ENCODE data around the gene ASB16. TPM values are rescaled to one million over a fixed set of nuclear protein-coding genes. Genes with fewer than 3 reads are reported as not detected.
A peak's percentile ranks its signal among the peaks of the same experiment; 100 is the strongest.

The ASB16 gene
- total RNA-seq, 4 donors from 2014 or later, result 0.11 TPM; not detected in 3

GRCh38 chr17:44177640-44178039, 7.1 kb downstream of the ASB16 start:
- WGBS, 2 donors, result 90% methylated on average over 2 of the region's 4 CpGs; no CpG with 5 or more reads in 1 of the 2 donors
- Histone ChIP-seq H3K27me3 (no peaks in the 10 kb centered on the region), H3K27ac (no peak overlapping the region), H3K36me3 (peaks cover 7 to 60% (median 8%) of the 10 kb centered on the region in 3 donors), H3K4me1 (no peaks in the 10 kb centered on the region), H3K9me3 (no peaks in the 10 kb centered on the region), H3K4me3 (no peak overlapping the region)
- DNase-seq, result no peak
- TF ChIP-seq POLR2A (IDR thresholded peaks at IDR 0.05), result no peak
- no peak for TF ChIP-seq CTCF (IDR thresholded peaks at IDR 0.05)
- intact Hi-C loops (cut with DNase I), result no loop called here

- 80 to 93% methylated on average over 2 to 3 of the region's 14 CpGs for WGBS, 2 donors
- Histone ChIP-seq H3K27me3 (no peaks in the 10 kb centered on the region), H3K36me3 (peaks cover 7 to 65% (median 8%) of the 10 kb centered on the region in 3 donors), H3K27ac (no peak overlapping the region), H3K4me1 (no peaks in the 10 kb centered on the region), H3K4me3 (no peak overlapping the region), H3K9me3 (no peaks in the 10 kb centered on the region)
- DNase-seq, result no peak
- intact Hi-C loops (cut with DNase I), result no loop called here
- TF ChIP-seq CTCF (IDR thresholded peaks at IDR 0.05) (no peak), POLR2A (IDR thresholded peaks at IDR 0.05) (no peak)
Observed at GRCh38 chr17:44178133-44178532, 7.6 kb downstream of the ASB16 start.

GRCh38 chr17:44183024-44183423, 12.5 kb downstream of the ASB16 start:
- H3K36me3 ChIP-seq, result peaks cover 7 to 38% (median 8%) of the 10 kb centered on the region in 3 donors
- TF ChIP-seq CTCF (IDR thresholded peaks at IDR 0.05) (no peak), POLR2A (IDR thresholded peaks at IDR 0.05) (no peak)
- H3K27ac ChIP-seq, result no peak overlapping the region
- no peak for DNase-seq
- no peak overlapping the region for H3K4me3 ChIP-seq
- H3K4me1 ChIP-seq, result peaks cover 12 to 30% (median 14%) of the 10 kb centered on the region in 3 donors
- 91 to 100% methylated on average over 2 of the region's 2 CpGs for WGBS, 2 donors
- no peaks in the 10 kb centered on the region for H3K27me3 ChIP-seq
- intact Hi-C loops (cut with DNase I), result no loop called here
- no peaks in the 10 kb centered on the region for H3K9me3 ChIP-seq

GRCh38 chr17:44184212-44184810, 13.8 kb downstream of the ASB16 start:
- TF ChIP-seq CTCF (IDR thresholded peaks at IDR 0.05) (no peak), POLR2A (IDR thresholded peaks at IDR 0.05) (no peak)
- Histone ChIP-seq H3K27ac (no peak overlapping the region), H3K4me1 (peaks cover 12 to 43% (median 20%) of the 10 kb centered on the region in 3 donors), H3K9me3 (no peaks in the 10 kb centered on the region), H3K27me3 (no peaks in the 10 kb centered on the region), H3K36me3 (peaks cover 7 to 31% (median 9%) of the 10 kb centered on the region in 3 donors), H3K4me3 (no peak overlapping the region)
- DNase-seq, result no peak
- intact Hi-C loops (cut with DNase I), result no loop called here
- WGBS, 2 donors, result 78 to 86% methylated on average over 7 to 8 of the region's 8 CpGs

- WGBS, 2 donors, result 1% methylated on average over 20 to 32 of the region's 50 CpGs
- H3K4me1 ChIP-seq, result peaks cover 12 to 46% (median 20%) of the 10 kb centered on the region in 3 donors
- peak within 1 kb of the TSS; percentile 74 to 99 (median 83) for H3K4me3 ChIP-seq
- H3K9me3 ChIP-seq, result no peaks in the 10 kb centered on the region
- H3K36me3 ChIP-seq, result peaks cover 13 to 49% (median 17%) of the 10 kb centered on the region in 3 donors
- intact Hi-C loops (cut with DNase I), result no loop called here
- H3K27me3 ChIP-seq, result no peaks in the 10 kb centered on the region
- TF ChIP-seq CTCF (IDR thresholded peaks at IDR 0.05) (peak in 1 of 6 experiments; percentile 16), POLR2A (IDR thresholded peaks at IDR 0.05) (peak in 3 of 4 donors; percentile 60 to 84 (median 77))
- DNase-seq, result peak; percentile 95
- peak within 1 kb of the TSS; percentile 94 to 100 (median 99) for H3K27ac ChIP-seq
Observed at GRCh38 chr17:44186307-44187130, 16.0 kb downstream of the ASB16 start, which contains the start of gene TMUB2. Gene TMUB2 (plus strand): TSS chr17:44186972. CDS start chr17:44187709, 737 bp downstream.
